ENCODE measurements around the gene LRP6. TPM values are rescaled to one million over a fixed set of nuclear protein-coding genes. Genes with fewer than 3 reads are reported as not detected.

The LRP6 gene
- total and polyA plus RNA-seq, 4 donors, result 14.7 to 76.8 (median 23.2) TPM

DNA sequence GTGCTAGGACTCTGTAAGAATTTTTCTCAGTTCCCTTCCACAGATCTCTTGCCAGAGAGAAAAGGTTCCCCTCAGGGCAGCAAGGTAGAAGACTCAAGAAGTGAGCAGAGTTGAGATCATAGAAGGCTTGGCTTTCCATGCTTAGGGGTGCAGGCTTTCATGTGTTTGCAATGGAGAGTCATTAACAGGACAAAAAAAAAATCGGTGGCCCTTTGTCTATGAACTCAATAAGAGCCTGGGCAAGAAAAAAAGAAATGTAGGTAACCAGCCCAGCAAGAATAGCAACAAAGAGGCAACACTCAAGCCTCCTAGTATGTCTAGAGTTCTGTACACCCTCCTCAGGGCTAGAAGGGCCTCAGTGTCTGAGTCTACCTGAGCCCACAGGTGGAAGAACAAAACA is 23.4 kb upstream of the LRP6 start:
- H3K27ac ChIP-seq (ENCODE audit: low read depth in 1 of 2, low read length in 2 of 2), result no peak overlapping the region
- H3K4me3 ChIP-seq (ENCODE audit: low read depth in 1 of 3, low read length in 3 of 3), result no peak overlapping the region
- TF ChIP-seq GABPA (IDR thresholded peaks at IDR 0.05 in 1 of 2, conservative IDR thresholded peaks at IDR 0.05 in 1 of 2) (no peak), SP1 (IDR thresholded peaks at IDR 0.05) (no peak), NR2F2 (IDR thresholded peaks at IDR 0.05) (no peak), YY1 (IDR thresholded peaks at IDR 0.05) (no peak), TAF1 (conservative IDR thresholded peaks at IDR 0.05) (no peak), FOXA2 (IDR thresholded peaks at IDR 0.05) (no peak), EGR1 (IDR thresholded peaks at IDR 0.05; ENCODE audit: low read depth in 2 of 2) (no peak), HNF4A (conservative IDR thresholded peaks at IDR 0.05) (no peak), JUND (IDR thresholded peaks at IDR 0.05) (no peak)
- TF ChIP-seq, protein P1, sequence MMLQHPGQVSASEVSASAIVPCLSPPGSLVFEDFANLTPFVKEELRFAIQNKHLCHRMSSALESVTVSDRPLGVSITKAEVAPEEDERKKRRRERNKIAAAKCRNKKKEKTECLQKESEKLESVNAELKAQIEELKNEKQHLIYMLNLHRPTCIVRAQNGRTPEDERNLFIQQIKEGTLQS (IDR thresholded peaks at IDR 0.05), result no peak
- TF ChIP-seq, protein P2, sequence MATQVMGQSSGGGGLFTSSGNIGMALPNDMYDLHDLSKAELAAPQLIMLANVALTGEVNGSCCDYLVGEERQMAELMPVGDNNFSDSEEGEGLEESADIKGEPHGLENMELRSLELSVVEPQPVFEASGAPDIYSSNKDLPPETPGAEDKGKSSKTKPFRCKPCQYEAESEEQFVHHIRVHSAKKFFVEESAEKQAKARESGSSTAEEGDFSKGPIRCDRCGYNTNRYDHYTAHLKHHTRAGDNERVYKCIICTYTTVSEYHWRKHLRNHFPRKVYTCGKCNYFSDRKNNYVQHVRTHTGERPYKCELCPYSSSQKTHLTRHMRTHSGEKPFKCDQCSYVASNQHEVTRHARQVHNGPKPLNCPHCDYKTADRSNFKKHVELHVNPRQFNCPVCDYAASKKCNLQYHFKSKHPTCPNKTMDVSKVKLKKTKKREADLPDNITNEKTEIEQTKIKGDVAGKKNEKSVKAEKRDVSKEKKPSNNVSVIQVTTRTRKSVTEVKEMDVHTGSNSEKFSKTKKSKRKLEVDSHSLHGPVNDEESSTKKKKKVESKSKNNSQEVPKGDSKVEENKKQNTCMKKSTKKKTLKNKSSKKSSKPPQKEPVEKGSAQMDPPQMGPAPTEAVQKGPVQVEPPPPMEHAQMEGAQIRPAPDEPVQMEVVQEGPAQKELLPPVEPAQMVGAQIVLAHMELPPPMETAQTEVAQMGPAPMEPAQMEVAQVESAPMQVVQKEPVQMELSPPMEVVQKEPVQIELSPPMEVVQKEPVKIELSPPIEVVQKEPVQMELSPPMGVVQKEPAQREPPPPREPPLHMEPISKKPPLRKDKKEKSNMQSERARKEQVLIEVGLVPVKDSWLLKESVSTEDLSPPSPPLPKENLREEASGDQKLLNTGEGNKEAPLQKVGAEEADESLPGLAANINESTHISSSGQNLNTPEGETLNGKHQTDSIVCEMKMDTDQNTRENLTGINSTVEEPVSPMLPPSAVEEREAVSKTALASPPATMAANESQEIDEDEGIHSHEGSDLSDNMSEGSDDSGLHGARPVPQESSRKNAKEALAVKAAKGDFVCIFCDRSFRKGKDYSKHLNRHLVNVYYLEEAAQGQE (IDR thresholded peaks at IDR 0.05), result no peak
- TF ChIP-seq, protein P3, sequence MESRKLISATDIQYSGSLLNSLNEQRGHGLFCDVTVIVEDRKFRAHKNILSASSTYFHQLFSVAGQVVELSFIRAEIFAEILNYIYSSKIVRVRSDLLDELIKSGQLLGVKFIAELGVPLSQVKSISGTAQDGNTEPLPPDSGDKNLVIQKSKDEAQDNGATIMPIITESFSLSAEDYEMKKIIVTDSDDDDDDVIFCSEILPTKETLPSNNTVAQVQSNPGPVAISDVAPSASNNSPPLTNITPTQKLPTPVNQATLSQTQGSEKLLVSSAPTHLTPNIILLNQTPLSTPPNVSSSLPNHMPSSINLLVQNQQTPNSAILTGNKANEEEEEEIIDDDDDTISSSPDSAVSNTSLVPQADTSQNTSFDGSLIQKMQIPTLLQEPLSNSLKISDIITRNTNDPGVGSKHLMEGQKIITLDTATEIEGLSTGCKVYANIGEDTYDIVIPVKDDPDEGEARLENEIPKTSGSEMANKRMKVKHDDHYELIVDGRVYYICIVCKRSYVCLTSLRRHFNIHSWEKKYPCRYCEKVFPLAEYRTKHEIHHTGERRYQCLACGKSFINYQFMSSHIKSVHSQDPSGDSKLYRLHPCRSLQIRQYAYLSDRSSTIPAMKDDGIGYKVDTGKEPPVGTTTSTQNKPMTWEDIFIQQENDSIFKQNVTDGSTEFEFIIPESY (IDR thresholded peaks at IDR 0.05), result no peak
- TF ChIP-seq, protein P4, sequence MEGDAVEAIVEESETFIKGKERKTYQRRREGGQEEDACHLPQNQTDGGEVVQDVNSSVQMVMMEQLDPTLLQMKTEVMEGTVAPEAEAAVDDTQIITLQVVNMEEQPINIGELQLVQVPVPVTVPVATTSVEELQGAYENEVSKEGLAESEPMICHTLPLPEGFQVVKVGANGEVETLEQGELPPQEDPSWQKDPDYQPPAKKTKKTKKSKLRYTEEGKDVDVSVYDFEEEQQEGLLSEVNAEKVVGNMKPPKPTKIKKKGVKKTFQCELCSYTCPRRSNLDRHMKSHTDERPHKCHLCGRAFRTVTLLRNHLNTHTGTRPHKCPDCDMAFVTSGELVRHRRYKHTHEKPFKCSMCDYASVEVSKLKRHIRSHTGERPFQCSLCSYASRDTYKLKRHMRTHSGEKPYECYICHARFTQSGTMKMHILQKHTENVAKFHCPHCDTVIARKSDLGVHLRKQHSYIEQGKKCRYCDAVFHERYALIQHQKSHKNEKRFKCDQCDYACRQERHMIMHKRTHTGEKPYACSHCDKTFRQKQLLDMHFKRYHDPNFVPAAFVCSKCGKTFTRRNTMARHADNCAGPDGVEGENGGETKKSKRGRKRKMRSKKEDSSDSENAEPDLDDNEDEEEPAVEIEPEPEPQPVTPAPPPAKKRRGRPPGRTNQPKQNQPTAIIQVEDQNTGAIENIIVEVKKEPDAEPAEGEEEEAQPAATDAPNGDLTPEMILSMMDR (IDR thresholded peaks at IDR 0.05; ENCODE audit: low read depth, low read length, missing input control), result no peak
- TF ChIP-seq, protein P5, sequence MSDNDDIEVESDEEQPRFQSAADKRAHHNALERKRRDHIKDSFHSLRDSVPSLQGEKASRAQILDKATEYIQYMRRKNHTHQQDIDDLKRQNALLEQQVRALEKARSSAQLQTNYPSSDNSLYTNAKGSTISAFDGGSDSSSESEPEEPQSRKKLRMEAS (IDR thresholded peaks at IDR 0.05), result no peak
- DNase-seq (ENCODE audit: low spot score), result no peak
- H3K9me3 ChIP-seq (ENCODE audit: control insufficient read depth in 4 of 4, low read length in 3 of 4), result no peaks in the 10 kb centered on the region
- H3K4me1 ChIP-seq (ENCODE audit: control insufficient read depth in 4 of 4, insufficient read depth in 4 of 4, low read length in 3 of 4), result peaks cover 2 to 9% (median 5%) of the 10 kb centered on the region in 4 donors
- H3K36me3 ChIP-seq (ENCODE audit: control insufficient read depth in 4 of 4, insufficient read depth in 3 of 4, low read depth in 1 of 4, low read length in 3 of 4), result no peaks in the 10 kb centered on the region
- no peak overlapping the region for H3K9ac ChIP-seq (ENCODE audit: low read depth in 1 of 2, low read length in 2 of 2)
- no peaks in the 10 kb centered on the region for H3K27me3 ChIP-seq (ENCODE audit: control insufficient read depth in 4 of 4, insufficient read depth in 4 of 4, low read length in 3 of 4)
- WGBS, result 60% methylated on average over 1 of the region's 1 CpG

DNA sequence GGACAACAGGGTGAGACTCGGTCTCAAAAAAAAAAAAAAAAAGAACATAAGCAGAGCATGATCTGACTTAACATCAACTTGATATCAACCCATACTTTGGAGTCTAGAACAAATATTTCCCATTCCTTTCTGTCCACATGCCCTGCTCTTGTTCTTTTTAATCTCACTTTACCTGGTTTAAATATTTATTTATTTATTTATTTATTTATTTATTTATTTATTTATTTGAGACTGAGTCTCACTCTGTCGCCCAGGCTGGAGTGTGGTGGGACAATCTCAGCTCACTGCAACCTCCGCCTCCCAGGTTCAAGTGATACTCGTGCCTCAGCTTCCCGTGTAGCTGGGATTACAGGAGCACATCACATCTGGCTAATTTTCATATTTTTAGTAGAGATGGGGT is 19.6 kb upstream of the LRP6 start:
- Histone ChIP-seq H3K9ac (ENCODE audit: low read depth in 1 of 2, low read length in 2 of 2) (no peak overlapping the region), H3K27ac (ENCODE audit: low read depth in 1 of 2, low read length in 2 of 2) (no peak overlapping the region), H3K4me1 (ENCODE audit: control insufficient read depth in 4 of 4, insufficient read depth in 4 of 4, low read length in 3 of 4) (no peaks in the 10 kb centered on the region), H3K4me3 (ENCODE audit: low read depth in 1 of 3, low read length in 3 of 3) (no peak overlapping the region), H3K9me3 (ENCODE audit: control insufficient read depth in 4 of 4, low read length in 3 of 4) (no peaks in the 10 kb centered on the region), H3K36me3 (ENCODE audit: control insufficient read depth in 4 of 4, insufficient read depth in 3 of 4, low read depth in 1 of 4, low read length in 3 of 4) (no peaks in the 10 kb centered on the region), H3K27me3 (ENCODE audit: control insufficient read depth in 4 of 4, insufficient read depth in 4 of 4, low read length in 3 of 4) (no peaks in the 10 kb centered on the region)
- WGBS, result 94% methylated on average over 5 of the region's 5 CpGs
- DNase-seq (ENCODE audit: low spot score), result no peak
- TF ChIP-seq, protein P4 (IDR thresholded peaks at IDR 0.05; ENCODE audit: low read depth, low read length, missing input control), result no peak
- TF ChIP-seq GABPA (IDR thresholded peaks at IDR 0.05 in 1 of 2, conservative IDR thresholded peaks at IDR 0.05 in 1 of 2) (no peak), HNF4A (conservative IDR thresholded peaks at IDR 0.05) (no peak), EGR1 (IDR thresholded peaks at IDR 0.05; ENCODE audit: low read depth in 2 of 2) (no peak), RAD21 (IDR thresholded peaks at IDR 0.05) (no peak), TAF1 (conservative IDR thresholded peaks at IDR 0.05) (no peak)
- TF ChIP-seq, protein P3 (IDR thresholded peaks at IDR 0.05), result no peak
